Tibial nerve (tissue), 3 donors: ENCODE measurements around the gene CHL1.

Experiments used
- POLR2A ChIP-seq, 2 donors: fragments of 450-650 bp; IDR thresholded peaks; one replicate each; pipeline ENCODE4 v1.6.1; 2017; ENCODE audit warnings: antibody characterized with exemption in 2 of 2, mild to moderate bottlenecking in 2 of 2, moderate library complexity in 2 of 2
- TF ChIP-seq, protein P1 (sequence below), 5 experiments: fragments of 200-600 bp in 3 of 5; fragments of 450-650 bp in 2 of 5; sonication (generic) in 3 of 5; IDR thresholded peaks; one replicate each; pipeline ENCODE4 v1.5.1; 2016 to 2019; ENCODE audit warnings: antibody characterized with exemption in 5 of 5, mild to moderate bottlenecking in 3 of 5, moderate library complexity in 2 of 5

DNA sequence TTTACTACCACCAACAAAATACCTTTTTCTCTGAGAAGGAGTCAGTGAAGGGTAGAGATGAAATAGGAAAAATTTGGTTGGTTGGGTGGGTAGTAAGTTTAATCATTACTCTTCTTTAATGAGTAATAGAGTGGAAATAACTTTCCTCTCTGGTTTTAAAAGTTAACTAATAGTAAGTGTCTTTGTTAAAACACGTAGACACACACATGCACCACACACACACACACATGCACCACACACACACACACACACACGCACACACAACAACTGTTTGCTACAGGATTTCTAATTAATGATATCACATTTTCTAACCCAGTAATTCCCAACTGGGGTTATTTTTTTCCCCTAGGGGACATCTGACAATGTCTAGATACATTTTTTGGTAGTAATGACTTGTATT, 84.1 kb downstream of the CHL1 start:
- TF ChIP-seq, protein P1, sequence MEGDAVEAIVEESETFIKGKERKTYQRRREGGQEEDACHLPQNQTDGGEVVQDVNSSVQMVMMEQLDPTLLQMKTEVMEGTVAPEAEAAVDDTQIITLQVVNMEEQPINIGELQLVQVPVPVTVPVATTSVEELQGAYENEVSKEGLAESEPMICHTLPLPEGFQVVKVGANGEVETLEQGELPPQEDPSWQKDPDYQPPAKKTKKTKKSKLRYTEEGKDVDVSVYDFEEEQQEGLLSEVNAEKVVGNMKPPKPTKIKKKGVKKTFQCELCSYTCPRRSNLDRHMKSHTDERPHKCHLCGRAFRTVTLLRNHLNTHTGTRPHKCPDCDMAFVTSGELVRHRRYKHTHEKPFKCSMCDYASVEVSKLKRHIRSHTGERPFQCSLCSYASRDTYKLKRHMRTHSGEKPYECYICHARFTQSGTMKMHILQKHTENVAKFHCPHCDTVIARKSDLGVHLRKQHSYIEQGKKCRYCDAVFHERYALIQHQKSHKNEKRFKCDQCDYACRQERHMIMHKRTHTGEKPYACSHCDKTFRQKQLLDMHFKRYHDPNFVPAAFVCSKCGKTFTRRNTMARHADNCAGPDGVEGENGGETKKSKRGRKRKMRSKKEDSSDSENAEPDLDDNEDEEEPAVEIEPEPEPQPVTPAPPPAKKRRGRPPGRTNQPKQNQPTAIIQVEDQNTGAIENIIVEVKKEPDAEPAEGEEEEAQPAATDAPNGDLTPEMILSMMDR (IDR thresholded peaks at IDR 0.05) = no peak
- no peak for TF ChIP-seq POLR2A (IDR thresholded peaks at IDR 0.05)
